GM23338 (cell line): Measurements from ENCODE around the gene SNX15. TPM values are rescaled to one million over a fixed set of nuclear protein-coding genes. Genes with fewer than 3 reads are reported as not detected.
A peak's percentile ranks its signal among the peaks of the same experiment; 100 is the strongest.

Source experiments
- ATAC-seq: fragments of 200-7000 bp; cut with Tn5 transposase; 3 replicates; pipeline ENCODE4 v1.9.1; 2020
- DNase-seq: peaks from one replicate; pipeline ENCODE4 v3.0.0-alpha.2; 2015; ENCODE audit warnings: low spot score
- H2AFZ ChIP-seq: fragments of 200-600 bp; sonication (generic); 2 replicates; pipeline ENCODE4 v1.8.0; 2016; ENCODE audit warnings: antibody characterized with exemption, mild to moderate bottlenecking, moderate library complexity
- H3F3A ChIP-seq: fragments of 200-600 bp; sonication (generic); replicated peaks from 2 replicates; pipeline ENCODE4 v1.8.0; 2017; ENCODE audit warnings: antibody characterized with exemption, mixed run types, low read depth
- H3K27ac ChIP-seq: fragments of 200-600 bp; sonication (generic); 2 replicates; pipeline ENCODE4 v1.6.1; 2016; ENCODE audit warnings: low read depth
- H3K27me3 ChIP-seq: fragments of 200-600 bp; sonication (generic); 2 replicates; pipeline ENCODE4 v1.8.0; 2016; ENCODE audit warnings: mild to moderate bottlenecking, mixed run types, moderate library complexity; ENCODE audit not compliant: insufficient read depth
- H3K36me3 ChIP-seq: fragments of 200-600 bp; sonication (generic); 2 replicates; pipeline ENCODE4 v1.8.0; 2016; ENCODE audit warnings: mild to moderate bottlenecking; ENCODE audit not compliant: insufficient read depth
- H3K4me1 ChIP-seq: fragments of 200-600 bp; sonication (generic); 2 replicates; pipeline ENCODE4 v1.8.0; 2016; ENCODE audit warnings: mild to moderate bottlenecking, moderate library complexity; ENCODE audit not compliant: insufficient read depth
- H3K4me2 ChIP-seq: fragments of 200-600 bp; sonication (generic); 2 replicates; pipeline ENCODE4 v1.7.1; 2017; ENCODE audit warnings: mixed run types
- H3K4me3 ChIP-seq: fragments of 200-600 bp; sonication (generic); 2 replicates; pipeline ENCODE4 v1.6.1; 2016; ENCODE audit warnings: mixed run types
- H3K79me2 ChIP-seq: fragments of 200-600 bp; sonication (generic); replicated peaks from 2 replicates; pipeline ENCODE4 v1.8.0; 2017; ENCODE audit warnings: mild to moderate bottlenecking; ENCODE audit not compliant: insufficient read depth
- H3K9me2 ChIP-seq: fragments of 200-600 bp; sonication (generic); 2 replicates; pipeline ENCODE4 v1.8.0; 2017; ENCODE audit not compliant: insufficient read depth
- H4K20me1 ChIP-seq: fragments of 200-600 bp; sonication (generic); replicated peaks from 2 replicates; pipeline ENCODE4 v1.8.0; 2017; ENCODE audit warnings: mild to moderate bottlenecking; ENCODE audit not compliant: insufficient read depth
- H3K27ac Mint-ChIP-seq: 2 replicates; pipeline ENCODE4 v1.8.0; 2020; ENCODE audit warnings: inconsistent platforms, mild to moderate bottlenecking, moderate library complexity, mixed read lengths
- H3K27me3 Mint-ChIP-seq: 3 replicates; pipeline ENCODE4 v1.8.0; 2022; ENCODE audit warnings: low read depth, mild to moderate bottlenecking, moderate library complexity, mixed read lengths, inconsistent platforms; ENCODE audit not compliant: insufficient read depth, poor library complexity
- H3K36me3 Mint-ChIP-seq: 3 replicates; pipeline ENCODE4 v1.8.0; 2021; ENCODE audit warnings: low read depth, mild to moderate bottlenecking, inconsistent platforms, moderate library complexity, mixed read lengths
- H3K4me1 Mint-ChIP-seq: 3 replicates; pipeline ENCODE4 v1.8.0; 2020; ENCODE audit warnings: mild to moderate bottlenecking, inconsistent platforms, mixed read lengths
- H3K4me3 Mint-ChIP-seq: 3 replicates; pipeline ENCODE4 v1.8.0; 2021; ENCODE audit warnings: moderate library complexity, mild to moderate bottlenecking, inconsistent platforms, mixed read lengths
- H3K9me3 Mint-ChIP-seq: 3 replicates; pipeline ENCODE4 v1.8.0; 2020; ENCODE audit warnings: moderate library complexity, mild to moderate bottlenecking, inconsistent platforms, mixed read lengths
- EZH2 ChIP-seq: fragments of 200-600 bp; sonication (generic); IDR thresholded peaks from one replicate; pipeline ENCODE4 v1.8.0; 2017; ENCODE audit warnings: antibody characterized with exemption, mild to moderate bottlenecking, low read depth; ENCODE audit not compliant: unreplicated experiment
- NANOG ChIP-seq: IDR thresholded peaks from 2 replicates; pipeline ENCODE4 v1.6.1; 2016; ENCODE audit warnings: antibody characterized with exemption, borderline replicate concordance
- ZNF331 ChIP-seq: fragments of 250-450 bp; sonication (Bioruptor Pico); IDR thresholded peaks from 2 replicates; pipeline ENCODE4 v1.5.0; 2020; ENCODE audit warnings: low read depth, mild to moderate bottlenecking, moderate library complexity
- polyA plus RNA-seq: library from polyadenylated mRNA; unstranded; fragments of >200 nt; fragmentation: Nextera tagmentation; extraction: Ambion mirVana; gene quantifications from 2 replicates; pipeline ENCODE4 v1.2.1, GENCODE V29; 2016
- total RNA-seq: library from RNA; depleted of rRNA; stranded (reverse); fragments of >200 nt; shearing (Covaris generic); gene quantifications from 2 replicates; pipeline ENCODE4 v1.2.3, GENCODE V29; 2014
- TF ChIP-seq, protein P1 (sequence below): IDR thresholded peaks from one replicate; pipeline ENCODE4 v1.6.1; 2018; ENCODE audit warnings: antibody characterized with exemption; ENCODE audit not compliant: unreplicated experiment
- TF ChIP-seq, protein P2 (sequence below), 2 experiments: fragments of 200-600 bp in 1 of 2; sonication (generic) in 1 of 2; conservative IDR thresholded peaks; 2 replicates each; pipeline versions ENCODE4 v1.5.1 to v1.6.1; 2016 to 2017; ENCODE audit warnings: antibody characterized with exemption in 2 of 2, low read depth in 2 of 2, mild to moderate bottlenecking in 2 of 2, moderate library complexity in 1 of 2
- TF ChIP-seq, protein P3 (sequence below): fragments of 250-450 bp; sonication (Bioruptor Pico); IDR thresholded peaks from 2 replicates; pipeline ENCODE4 v1.5.0; 2020; ENCODE audit warnings: mild to moderate bottlenecking, moderate library complexity
- TF ChIP-seq, protein P4 (sequence below): IDR thresholded peaks from 2 replicates; pipeline ENCODE4 v1.6.1; 2016; ENCODE audit warnings: antibody characterized with exemption

SNX15 gene
- total and polyA plus RNA-seq, 2 experiments from 2014 or later, result 13.0 to 21.4 TPM

DNA sequence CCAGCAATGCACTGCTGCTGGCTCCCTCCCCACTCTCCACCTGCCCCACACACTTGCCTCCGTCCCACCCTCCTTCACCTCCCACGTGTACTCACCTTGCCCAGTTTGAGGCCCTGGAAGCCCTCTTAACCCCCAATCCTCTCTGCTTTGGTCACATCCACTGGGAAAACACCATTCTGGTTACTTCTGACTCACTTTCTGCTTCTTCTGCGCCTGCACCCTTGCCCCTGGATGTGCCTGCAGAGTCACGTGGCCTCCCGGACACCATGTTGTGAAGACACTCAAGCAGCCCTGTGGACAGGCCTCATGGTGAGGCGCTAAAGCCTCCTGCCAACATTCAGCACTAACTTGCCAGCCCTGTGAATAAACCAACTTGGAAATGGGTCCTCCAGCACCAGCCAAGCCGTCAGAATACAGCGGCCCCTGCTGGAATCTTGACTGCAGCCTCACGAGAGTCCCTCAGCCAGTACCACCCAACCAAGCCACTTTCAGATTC, 33.7 kb downstream of the SNX15 start:
- Histone ChIP-seq H3K27ac (no peak overlapping the region), H3K27me3 (no peaks in the 10 kb centered on the region), H3K79me2 (no peaks in the 10 kb centered on the region), H3K36me3 (no peaks in the 10 kb centered on the region), H3K4me1 (no peaks in the 10 kb centered on the region), H2AFZ (no peak overlapping the region), H4K20me1 (no peaks in the 10 kb centered on the region), H3K9me2 (no peaks in the 10 kb centered on the region), H3K4me2 (no peak overlapping the region), H3K4me3 (no peak overlapping the region), H3F3A (no peaks in the 10 kb centered on the region)
- Mint-ChIP-seq H3K4me1 (peaks cover 9% of the 10 kb centered on the region), H3K27ac (no peak overlapping the region), H3K9me3 (no peaks in the 10 kb centered on the region), H3K36me3 (no peaks in the 10 kb centered on the region), H3K4me3 (no peak overlapping the region), H3K27me3 (peaks cover 9% of the 10 kb centered on the region)
- ATAC-seq (peak; percentile 88), DNase-seq (peak; percentile 75)
- TF ChIP-seq, protein P1, sequence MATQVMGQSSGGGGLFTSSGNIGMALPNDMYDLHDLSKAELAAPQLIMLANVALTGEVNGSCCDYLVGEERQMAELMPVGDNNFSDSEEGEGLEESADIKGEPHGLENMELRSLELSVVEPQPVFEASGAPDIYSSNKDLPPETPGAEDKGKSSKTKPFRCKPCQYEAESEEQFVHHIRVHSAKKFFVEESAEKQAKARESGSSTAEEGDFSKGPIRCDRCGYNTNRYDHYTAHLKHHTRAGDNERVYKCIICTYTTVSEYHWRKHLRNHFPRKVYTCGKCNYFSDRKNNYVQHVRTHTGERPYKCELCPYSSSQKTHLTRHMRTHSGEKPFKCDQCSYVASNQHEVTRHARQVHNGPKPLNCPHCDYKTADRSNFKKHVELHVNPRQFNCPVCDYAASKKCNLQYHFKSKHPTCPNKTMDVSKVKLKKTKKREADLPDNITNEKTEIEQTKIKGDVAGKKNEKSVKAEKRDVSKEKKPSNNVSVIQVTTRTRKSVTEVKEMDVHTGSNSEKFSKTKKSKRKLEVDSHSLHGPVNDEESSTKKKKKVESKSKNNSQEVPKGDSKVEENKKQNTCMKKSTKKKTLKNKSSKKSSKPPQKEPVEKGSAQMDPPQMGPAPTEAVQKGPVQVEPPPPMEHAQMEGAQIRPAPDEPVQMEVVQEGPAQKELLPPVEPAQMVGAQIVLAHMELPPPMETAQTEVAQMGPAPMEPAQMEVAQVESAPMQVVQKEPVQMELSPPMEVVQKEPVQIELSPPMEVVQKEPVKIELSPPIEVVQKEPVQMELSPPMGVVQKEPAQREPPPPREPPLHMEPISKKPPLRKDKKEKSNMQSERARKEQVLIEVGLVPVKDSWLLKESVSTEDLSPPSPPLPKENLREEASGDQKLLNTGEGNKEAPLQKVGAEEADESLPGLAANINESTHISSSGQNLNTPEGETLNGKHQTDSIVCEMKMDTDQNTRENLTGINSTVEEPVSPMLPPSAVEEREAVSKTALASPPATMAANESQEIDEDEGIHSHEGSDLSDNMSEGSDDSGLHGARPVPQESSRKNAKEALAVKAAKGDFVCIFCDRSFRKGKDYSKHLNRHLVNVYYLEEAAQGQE, result no peak
- TF ChIP-seq EZH2 (no peak), ZNF331 (CRISPR knock-in tag) (no peak), NANOG (no peak)
- TF ChIP-seq, protein P2, sequence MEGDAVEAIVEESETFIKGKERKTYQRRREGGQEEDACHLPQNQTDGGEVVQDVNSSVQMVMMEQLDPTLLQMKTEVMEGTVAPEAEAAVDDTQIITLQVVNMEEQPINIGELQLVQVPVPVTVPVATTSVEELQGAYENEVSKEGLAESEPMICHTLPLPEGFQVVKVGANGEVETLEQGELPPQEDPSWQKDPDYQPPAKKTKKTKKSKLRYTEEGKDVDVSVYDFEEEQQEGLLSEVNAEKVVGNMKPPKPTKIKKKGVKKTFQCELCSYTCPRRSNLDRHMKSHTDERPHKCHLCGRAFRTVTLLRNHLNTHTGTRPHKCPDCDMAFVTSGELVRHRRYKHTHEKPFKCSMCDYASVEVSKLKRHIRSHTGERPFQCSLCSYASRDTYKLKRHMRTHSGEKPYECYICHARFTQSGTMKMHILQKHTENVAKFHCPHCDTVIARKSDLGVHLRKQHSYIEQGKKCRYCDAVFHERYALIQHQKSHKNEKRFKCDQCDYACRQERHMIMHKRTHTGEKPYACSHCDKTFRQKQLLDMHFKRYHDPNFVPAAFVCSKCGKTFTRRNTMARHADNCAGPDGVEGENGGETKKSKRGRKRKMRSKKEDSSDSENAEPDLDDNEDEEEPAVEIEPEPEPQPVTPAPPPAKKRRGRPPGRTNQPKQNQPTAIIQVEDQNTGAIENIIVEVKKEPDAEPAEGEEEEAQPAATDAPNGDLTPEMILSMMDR (conservative IDR thresholded peaks at IDR 0.05; ENCODE audit: low read depth in 2 of 2), result peak; percentile 66 to 82

DNA sequence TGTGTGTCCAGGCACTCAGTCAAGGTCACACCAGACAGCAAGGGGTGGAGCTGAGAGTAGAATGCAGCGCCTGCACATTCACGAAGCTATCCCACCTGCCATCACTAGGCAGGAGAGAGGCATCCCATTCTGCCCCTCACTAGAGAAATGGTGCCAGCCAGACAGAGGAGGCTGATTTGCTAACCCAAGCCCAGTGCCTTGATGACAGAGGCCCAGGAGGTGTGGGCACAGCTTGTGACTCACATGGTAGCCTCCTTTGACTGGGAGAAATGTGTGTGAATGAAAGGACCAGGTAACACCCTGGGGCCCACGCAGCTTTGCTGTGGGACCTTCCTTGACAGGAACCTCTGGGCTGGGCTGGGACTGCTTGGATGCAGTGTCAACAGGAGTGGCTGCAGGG, 36.3 kb downstream of the SNX15 start:
- H3K4me3 Mint-ChIP-seq, result no peak overlapping the region
- DNase-seq (no peak), ATAC-seq (no peak)
- no peaks in the 10 kb centered on the region for H3K9me3 Mint-ChIP-seq
- Histone ChIP-seq H3K36me3 (no peaks in the 10 kb centered on the region), H3K4me3 (no peak overlapping the region), H3K27me3 (no peaks in the 10 kb centered on the region), H3K79me2 (no peaks in the 10 kb centered on the region), H3K4me2 (no peak overlapping the region), H3K27ac (no peak overlapping the region), H4K20me1 (no peaks in the 10 kb centered on the region), H3K9me2 (no peaks in the 10 kb centered on the region), H3K4me1 (peaks cover 13% of the 10 kb centered on the region), H3F3A (no peaks in the 10 kb centered on the region), H2AFZ (no peak overlapping the region)
- H3K27ac Mint-ChIP-seq, result no peak overlapping the region
- H3K36me3 Mint-ChIP-seq, result no peaks in the 10 kb centered on the region
- peaks cover 9% of the 10 kb centered on the region for H3K27me3 Mint-ChIP-seq
- H3K4me1 Mint-ChIP-seq, result peaks cover 34% of the 10 kb centered on the region
- no peak for TF ChIP-seq ZNF331 (CRISPR knock-in tag)
- TF ChIP-seq, protein P3, sequence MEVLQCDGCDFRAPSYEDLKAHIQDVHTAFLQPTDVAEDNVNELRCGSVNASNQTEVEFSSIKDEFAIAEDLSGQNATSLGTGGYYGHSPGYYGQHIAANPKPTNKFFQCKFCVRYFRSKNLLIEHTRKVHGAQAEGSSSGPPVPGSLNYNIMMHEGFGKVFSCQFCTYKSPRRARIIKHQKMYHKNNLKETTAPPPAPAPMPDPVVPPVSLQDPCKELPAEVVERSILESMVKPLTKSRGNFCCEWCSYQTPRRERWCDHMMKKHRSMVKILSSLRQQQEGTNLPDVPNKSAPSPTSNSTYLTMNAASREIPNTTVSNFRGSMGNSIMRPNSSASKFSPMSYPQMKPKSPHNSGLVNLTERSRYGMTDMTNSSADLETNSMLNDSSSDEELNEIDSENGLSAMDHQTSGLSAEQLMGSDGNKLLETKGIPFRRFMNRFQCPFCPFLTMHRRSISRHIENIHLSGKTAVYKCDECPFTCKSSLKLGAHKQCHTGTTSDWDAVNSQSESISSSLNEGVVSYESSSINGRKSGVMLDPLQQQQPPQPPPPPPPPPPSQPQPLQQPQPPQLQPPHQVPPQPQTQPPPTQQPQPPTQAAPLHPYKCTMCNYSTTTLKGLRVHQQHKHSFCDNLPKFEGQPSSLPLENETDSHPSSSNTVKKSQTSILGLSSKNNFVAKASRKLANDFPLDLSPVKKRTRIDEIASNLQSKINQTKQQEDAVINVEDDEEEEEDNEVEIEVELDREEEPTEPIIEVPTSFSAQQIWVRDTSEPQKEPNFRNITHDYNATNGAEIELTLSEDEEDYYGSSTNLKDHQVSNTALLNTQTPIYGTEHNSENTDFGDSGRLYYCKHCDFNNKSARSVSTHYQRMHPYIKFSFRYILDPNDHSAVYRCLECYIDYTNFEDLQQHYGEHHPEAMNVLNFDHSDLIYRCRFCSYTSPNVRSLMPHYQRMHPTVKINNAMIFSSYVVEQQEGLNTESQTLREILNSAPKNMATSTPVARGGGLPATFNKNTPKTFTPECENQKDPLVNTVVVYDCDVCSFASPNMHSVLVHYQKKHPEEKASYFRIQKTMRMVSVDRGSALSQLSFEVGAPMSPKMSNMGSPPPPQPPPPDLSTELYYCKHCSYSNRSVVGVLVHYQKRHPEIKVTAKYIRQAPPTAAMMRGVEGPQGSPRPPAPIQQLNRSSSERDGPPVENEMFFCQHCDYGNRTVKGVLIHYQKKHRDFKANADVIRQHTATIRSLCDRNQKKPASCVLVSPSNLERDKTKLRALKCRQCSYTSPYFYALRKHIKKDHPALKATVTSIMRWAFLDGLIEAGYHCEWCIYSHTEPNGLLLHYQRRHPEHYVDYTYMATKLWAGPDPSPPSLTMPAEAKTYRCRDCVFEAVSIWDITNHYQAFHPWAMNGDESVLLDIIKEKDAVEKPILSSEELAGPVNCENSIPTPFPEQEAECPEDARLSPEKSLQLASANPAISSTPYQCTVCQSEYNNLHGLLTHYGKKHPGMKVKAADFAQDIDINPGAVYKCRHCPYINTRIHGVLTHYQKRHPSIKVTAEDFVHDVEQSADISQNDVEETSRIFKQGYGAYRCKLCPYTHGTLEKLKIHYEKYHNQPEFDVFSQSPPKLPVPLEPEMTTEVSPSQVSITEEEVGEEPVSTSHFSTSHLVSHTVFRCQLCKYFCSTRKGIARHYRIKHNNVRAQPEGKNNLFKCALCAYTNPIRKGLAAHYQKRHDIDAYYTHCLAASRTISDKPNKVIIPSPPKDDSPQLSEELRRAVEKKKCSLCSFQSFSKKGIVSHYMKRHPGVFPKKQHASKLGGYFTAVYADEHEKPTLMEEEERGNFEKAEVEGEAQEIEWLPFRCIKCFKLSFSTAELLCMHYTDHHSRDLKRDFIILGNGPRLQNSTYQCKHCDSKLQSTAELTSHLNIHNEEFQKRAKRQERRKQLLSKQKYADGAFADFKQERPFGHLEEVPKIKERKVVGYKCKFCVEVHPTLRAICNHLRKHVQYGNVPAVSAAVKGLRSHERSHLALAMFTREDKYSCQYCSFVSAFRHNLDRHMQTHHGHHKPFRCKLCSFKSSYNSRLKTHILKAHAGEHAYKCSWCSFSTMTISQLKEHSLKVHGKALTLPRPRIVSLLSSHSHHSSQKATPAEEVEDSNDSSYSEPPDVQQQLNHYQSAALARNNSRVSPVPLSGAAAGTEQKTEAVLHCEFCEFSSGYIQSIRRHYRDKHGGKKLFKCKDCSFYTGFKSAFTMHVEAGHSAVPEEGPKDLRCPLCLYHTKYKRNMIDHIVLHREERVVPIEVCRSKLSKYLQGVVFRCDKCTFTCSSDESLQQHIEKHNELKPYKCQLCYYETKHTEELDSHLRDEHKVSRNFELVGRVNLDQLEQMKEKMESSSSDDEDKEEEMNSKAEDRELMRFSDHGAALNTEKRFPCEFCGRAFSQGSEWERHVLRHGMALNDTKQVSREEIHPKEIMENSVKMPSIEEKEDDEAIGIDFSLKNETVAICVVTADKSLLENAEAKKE (CRISPR knock-in tag), result no peak
- TF ChIP-seq, protein P4, sequence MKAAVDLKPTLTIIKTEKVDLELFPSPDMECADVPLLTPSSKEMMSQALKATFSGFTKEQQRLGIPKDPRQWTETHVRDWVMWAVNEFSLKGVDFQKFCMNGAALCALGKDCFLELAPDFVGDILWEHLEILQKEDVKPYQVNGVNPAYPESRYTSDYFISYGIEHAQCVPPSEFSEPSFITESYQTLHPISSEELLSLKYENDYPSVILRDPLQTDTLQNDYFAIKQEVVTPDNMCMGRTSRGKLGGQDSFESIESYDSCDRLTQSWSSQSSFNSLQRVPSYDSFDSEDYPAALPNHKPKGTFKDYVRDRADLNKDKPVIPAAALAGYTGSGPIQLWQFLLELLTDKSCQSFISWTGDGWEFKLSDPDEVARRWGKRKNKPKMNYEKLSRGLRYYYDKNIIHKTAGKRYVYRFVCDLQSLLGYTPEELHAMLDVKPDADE, result no peak
- TF ChIP-seq NANOG, result no peak
